ENCODE results near the gene GPR37.

Gene GPR37

DNA sequence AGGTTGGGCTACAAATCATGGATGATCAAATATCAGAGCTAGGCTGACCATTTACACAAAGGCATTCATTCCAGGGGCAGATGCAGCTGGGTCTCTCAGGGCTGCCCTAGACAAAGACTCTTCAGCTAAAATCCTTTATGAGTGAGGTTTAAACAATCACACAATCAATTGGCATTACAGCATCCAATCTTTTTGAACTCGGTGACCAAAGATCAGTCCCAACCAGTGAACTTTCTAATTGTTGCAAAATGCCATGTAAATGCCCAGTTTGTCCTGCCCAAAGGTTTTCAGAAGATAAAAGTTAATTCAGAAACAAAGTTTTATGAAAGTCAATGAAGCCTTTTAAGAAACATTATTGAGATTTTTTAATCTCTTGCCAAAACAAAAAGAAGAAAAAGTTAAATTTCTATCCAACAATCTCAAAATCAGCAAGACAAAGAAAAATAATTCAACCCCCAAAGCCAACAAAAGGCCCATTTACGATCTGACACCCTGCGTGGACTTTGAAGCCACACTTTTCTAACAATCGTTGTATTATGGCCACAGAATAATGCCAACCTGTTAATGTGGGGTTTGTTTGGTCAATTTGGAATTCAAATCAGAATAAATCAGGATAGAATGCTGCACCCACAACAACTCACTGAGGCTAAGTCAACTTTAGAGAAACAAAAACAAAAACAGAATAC, 40.9 kb downstream of the GPR37 start:
- Histone ChIP-seq H3K27me3 (replicated peaks; ENCODE audit: control insufficient read depth, insufficient read depth, low read length) (no peaks in the 10 kb centered on the region), H3K4me3 (replicated peaks; ENCODE audit: low read depth, low read length) (no peak overlapping the region), H3K36me3 (ENCODE audit: control insufficient read depth, insufficient read depth, low read length) (no peaks in the 10 kb centered on the region)
- TF ChIP-seq, protein P1, sequence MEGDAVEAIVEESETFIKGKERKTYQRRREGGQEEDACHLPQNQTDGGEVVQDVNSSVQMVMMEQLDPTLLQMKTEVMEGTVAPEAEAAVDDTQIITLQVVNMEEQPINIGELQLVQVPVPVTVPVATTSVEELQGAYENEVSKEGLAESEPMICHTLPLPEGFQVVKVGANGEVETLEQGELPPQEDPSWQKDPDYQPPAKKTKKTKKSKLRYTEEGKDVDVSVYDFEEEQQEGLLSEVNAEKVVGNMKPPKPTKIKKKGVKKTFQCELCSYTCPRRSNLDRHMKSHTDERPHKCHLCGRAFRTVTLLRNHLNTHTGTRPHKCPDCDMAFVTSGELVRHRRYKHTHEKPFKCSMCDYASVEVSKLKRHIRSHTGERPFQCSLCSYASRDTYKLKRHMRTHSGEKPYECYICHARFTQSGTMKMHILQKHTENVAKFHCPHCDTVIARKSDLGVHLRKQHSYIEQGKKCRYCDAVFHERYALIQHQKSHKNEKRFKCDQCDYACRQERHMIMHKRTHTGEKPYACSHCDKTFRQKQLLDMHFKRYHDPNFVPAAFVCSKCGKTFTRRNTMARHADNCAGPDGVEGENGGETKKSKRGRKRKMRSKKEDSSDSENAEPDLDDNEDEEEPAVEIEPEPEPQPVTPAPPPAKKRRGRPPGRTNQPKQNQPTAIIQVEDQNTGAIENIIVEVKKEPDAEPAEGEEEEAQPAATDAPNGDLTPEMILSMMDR (IDR thresholded peaks at IDR 0.05; ENCODE audit: insufficient read depth, low read length, poor library complexity, severe bottlenecking), result no peak
- no peak for DNase-seq (ENCODE audit: extremely low read depth, insufficient read length)

GRCh38 chr7:124724079-124724478, 41.5 kb downstream of the GPR37 start:
- DNase-seq (ENCODE audit: extremely low read depth, insufficient read length), result no peak
- Histone ChIP-seq H3K27me3 (replicated peaks; ENCODE audit: control insufficient read depth, insufficient read depth, low read length) (no peaks in the 10 kb centered on the region), H3K4me3 (replicated peaks; ENCODE audit: low read depth, low read length) (no peak overlapping the region), H3K36me3 (ENCODE audit: control insufficient read depth, insufficient read depth, low read length) (no peaks in the 10 kb centered on the region)
- TF ChIP-seq, protein P1 (IDR thresholded peaks at IDR 0.05; ENCODE audit: insufficient read depth, low read length, poor library complexity, severe bottlenecking), result no peak

- DNase-seq (ENCODE audit: extremely low read depth, insufficient read length), result no peak
- TF ChIP-seq, protein P1 (IDR thresholded peaks at IDR 0.05; ENCODE audit: insufficient read depth, low read length, poor library complexity, severe bottlenecking), result no peak
- H3K27me3 ChIP-seq (replicated peaks; ENCODE audit: control insufficient read depth, insufficient read depth, low read length), result no peaks in the 10 kb centered on the region
- H3K4me3 ChIP-seq (replicated peaks; ENCODE audit: low read depth, low read length), result no peak overlapping the region
- H3K36me3 ChIP-seq (ENCODE audit: control insufficient read depth, insufficient read depth, low read length), result no peaks in the 10 kb centered on the region
Measured at GRCh38 chr7:124723012-124723411, 42.6 kb downstream of the GPR37 start.

GRCh38 chr7:124722292-124722691, 43.3 kb downstream of the GPR37 start:
- Histone ChIP-seq H3K36me3 (ENCODE audit: control insufficient read depth, insufficient read depth, low read length) (no peaks in the 10 kb centered on the region), H3K4me3 (replicated peaks; ENCODE audit: low read depth, low read length) (no peak overlapping the region), H3K27me3 (replicated peaks; ENCODE audit: control insufficient read depth, insufficient read depth, low read length) (no peaks in the 10 kb centered on the region)
- TF ChIP-seq, protein P1 (IDR thresholded peaks at IDR 0.05; ENCODE audit: insufficient read depth, low read length, poor library complexity, severe bottlenecking), result no peak
- no peak for DNase-seq (ENCODE audit: extremely low read depth, insufficient read length)

DNA sequence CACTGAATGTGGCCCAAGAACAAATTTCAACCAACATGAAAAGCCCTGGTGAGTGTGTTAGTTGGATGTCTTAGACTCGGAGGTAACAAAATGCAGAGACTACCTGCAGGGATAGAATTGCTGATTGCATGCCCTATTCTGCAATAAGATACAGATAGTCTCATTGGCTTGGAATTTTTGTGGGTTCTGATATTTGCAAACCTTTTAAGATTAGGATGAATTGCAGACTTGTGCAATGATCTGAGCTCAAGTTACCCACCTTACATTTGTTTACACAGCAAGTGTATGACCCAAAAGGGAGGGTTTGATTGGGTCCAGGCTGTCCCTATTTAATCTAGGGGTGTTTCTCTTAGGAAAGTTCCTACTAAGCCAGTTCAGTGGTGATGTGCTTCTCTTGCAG, 45.4 kb downstream of the GPR37 start:
- Histone ChIP-seq H3K4me3 (replicated peaks; ENCODE audit: low read depth, low read length) (no peak overlapping the region), H3K27me3 (replicated peaks; ENCODE audit: control insufficient read depth, insufficient read depth, low read length) (no peaks in the 10 kb centered on the region), H3K36me3 (ENCODE audit: control insufficient read depth, insufficient read depth, low read length) (no peaks in the 10 kb centered on the region)
- DNase-seq (ENCODE audit: extremely low read depth, insufficient read length), result no peak
- TF ChIP-seq, protein P1 (IDR thresholded peaks at IDR 0.05; ENCODE audit: insufficient read depth, low read length, poor library complexity, severe bottlenecking), result no peak
